Dermis microvascular lymphatic vessel endothelial cell (primary cell): Measurements from ENCODE around the gene ATP2B2. TPM values are rescaled to one million over a fixed set of nuclear protein-coding genes. Genes with fewer than 3 reads are reported as not detected.
A peak's percentile ranks its signal among the peaks of the same experiment; 100 is the strongest.

ENCODE experiments used
- DNase-seq, 2 donors: peaks; one replicate each; pipeline versions ENCODE4 v3.0.0 to v3.0.0-alpha.2; 2010; ENCODE audit warnings: low read depth in 2 of 2
- total RNA-seq: library from RNA; depleted of rRNA; stranded (reverse); fragments of >200 nt; gene quantifications from 2 replicates; pipeline ENCODE4 v1.2.1, GENCODE V29; 2014

The ATP2B2 gene
- total RNA-seq, 1 donor from 2014 or later, result not detected

DNA sequence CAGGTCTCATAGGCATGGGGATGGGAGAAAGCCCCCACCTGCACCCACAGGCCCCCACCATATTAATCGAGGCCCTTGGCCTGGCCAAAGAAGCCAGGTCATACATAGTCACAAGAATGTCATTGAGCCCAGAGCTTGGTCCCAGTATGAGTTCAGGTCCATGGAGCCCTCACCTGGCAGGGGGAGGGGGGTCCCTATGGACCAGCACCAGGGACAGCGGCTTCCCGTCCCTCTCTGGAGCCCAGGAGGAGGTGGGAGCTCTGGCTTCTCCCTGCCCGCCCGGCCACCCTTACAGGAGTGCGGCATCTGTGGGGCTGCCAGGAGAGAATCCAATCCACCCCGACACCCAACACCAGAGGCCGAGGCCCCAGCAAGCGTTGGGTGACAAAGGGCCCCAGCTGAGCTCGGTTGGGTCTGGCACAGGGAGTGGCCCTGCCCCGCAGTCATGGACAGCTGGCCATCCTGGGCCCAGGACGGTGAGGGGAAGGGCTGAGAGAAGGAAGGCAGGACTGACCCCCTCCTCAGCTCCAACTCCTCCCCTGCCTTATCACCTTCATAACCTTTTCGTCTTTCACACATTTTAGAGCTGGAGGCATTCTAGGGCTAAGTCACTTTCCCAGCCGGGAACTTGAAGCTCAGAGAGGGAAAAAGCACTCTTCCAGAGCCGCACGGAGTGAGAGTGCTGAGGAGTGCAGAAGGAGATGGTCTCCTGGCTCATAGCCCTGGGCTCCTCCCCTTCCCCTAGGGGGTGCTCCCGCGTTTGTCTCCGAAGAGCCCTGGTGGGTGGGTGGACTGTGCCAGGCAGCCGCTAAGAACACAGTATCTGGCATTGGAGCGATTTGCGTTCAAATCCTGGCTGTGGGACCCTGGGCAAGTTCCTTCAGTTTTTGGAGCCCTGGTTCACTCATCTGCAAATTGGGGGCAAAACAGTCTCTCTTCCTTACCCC lies 54.6 kb downstream of the ATP2B2 start:
- no peak for DNase-seq

DNA sequence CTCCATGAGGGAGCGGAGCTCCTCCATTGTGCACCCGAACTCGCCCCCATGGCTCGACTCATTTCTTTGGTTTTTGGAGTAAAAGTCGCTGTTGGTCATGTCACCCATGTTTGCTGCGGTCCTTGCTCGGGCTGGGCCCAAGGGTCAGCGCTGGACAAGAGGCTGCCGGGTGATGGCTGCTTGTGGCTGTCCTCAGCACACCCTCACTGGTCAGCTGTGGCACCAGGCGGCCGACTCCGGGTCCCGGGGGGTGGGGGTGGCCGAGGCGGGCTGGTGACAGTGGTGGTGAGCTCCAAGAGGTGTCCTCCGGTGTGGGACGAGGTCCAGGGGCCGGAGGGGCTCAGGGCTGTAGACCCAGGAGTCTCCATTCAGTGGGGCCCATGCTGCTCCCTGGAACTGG lies 56.0 kb downstream of the ATP2B2 start:
- DNase-seq, result no peak

DNA sequence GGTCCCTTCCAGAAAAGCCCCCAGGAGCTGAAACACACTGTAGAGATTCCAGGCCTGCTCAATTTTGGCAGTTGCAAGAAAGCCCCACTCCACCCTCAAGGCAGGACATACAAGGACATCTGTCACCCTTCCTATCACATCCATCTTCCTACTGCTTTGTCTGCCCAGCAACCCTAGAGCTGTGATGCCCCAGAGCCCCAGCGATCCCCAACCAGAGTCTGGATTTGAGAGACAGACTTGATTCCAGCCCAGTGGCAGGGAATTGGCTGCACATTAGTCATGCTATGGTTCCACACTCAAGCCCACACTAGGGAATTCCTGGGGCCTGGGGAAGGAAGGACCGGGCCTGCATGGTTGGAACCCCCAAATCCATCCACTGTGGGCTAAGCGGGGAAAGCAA lies 56.8 kb downstream of the ATP2B2 start:
- DNase-seq, result no peak

DNA sequence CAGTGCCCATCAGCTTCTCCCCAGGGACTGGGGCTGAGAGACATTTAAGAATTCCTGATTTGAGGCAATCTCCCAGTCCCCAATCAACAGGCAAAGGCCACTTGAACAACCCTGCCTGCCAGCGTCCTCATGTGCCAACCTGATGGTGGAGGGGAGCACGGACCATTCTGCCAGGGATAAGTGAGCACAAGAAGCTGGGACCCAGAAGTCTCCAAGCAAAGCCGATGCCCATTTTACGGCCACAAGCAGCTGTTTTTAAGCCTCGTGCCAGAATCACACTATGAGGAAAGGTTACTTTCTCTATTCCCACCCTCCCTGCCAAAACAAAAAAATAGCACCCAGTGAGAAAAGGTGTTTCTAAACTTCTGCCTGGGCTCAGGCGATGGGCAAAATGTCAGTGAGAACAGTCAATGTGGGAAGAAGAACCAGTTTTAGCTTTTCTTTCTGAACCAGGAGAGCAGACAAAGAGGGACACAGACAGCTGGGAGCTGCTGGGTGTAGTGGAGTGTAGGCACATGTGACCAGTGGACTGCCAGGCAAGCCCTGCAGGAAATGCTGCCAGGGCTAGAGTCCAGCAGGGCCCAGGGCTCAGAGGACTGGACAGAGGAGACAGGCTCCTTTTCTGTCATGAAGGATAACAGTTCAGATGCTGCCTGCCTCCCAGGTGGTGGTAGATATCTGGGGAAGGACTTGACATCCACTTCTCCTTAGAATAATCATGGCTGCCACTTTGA lies 57.7 kb downstream of the ATP2B2 start:
- DNase-seq, result no peak

DNA sequence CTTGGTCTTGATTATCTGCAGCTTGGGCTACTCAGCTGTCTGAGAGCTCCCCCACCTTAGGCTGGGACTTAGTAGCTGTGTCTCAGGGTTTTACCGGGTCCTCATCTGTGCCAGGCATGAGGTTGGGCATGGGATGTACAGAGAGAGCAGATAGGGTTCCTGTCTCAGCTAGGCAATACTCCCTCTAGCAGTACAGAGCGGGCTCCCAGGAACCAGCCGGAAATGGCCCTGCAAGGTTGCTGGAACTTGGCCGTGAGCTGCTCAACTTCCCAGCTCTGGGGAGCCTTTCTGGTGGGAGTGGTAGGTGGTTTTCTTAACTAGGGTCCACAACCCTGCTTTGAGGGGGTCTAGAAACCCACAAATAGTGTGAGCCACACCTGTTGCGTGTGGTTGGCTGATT lies 58.3 kb downstream of the ATP2B2 start:
- no peak for DNase-seq

DNA sequence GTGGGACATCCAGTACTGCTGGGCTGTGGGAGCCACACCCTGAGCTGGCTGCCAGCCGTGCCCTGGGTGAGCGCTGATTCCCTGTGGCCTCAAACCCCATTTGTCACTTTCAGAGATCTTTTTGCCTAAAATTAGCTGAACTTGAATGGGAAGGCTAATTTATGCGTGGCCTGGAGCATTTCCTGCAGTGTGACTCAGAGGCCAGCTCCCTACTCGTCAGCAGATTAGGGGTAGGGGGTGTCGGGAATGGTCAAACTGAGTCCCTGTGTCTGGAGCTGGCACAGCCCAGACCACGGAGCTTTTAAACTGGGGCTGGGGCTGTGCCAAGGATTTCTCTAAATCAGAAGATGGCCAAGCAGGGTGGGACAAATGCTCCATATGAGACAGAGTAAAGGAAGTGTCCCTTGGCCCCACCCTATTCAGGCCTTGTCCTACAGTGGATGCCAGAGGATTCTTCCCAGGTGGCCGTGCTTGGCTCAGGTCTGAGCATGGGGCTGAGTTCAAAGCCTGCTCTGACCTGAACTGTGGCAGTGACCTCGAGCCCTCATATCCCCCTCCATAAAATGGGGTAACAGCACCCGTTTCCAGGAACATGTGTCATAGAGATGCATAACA lies 59.7 kb downstream of the ATP2B2 start:
- no peak for DNase-seq

DNA sequence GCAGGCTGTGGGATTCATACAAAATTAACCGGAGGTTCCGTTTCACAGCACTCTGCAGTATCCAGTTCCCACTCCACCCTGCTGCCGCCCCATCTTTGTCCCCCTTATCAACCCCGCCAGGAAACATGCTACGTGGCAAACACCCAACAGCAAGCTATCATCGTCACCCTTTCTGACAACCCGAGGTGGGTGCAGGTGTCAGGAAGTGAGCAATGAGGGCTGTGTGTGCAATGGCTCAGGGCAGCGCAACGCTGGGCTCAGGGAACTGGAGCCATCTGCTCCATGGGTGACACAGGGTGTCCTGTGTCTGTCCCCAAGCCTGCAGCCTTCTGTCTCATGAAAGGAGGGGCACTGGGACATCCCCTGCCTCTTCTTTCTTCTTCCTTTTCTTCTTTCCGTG lies 60.9 kb downstream of the ATP2B2 start:
- no peak for DNase-seq

DNA sequence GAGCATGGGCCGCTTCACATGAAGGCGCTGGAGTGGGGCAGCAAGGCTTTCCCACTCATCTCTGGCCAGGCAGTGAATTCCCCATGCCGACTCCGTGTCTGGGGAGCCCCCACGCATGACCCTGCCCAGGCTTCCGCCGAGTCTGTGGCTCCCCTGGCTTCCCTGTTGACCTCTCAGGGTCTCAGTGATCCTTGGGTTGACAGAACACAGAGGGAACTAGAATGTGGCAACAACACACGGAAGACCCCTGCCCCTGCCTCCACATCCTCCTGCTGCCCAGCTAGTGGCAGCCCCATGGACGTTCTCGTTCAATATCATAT lies 61.3 kb downstream of the ATP2B2 start:
- no peak for DNase-seq

DNA sequence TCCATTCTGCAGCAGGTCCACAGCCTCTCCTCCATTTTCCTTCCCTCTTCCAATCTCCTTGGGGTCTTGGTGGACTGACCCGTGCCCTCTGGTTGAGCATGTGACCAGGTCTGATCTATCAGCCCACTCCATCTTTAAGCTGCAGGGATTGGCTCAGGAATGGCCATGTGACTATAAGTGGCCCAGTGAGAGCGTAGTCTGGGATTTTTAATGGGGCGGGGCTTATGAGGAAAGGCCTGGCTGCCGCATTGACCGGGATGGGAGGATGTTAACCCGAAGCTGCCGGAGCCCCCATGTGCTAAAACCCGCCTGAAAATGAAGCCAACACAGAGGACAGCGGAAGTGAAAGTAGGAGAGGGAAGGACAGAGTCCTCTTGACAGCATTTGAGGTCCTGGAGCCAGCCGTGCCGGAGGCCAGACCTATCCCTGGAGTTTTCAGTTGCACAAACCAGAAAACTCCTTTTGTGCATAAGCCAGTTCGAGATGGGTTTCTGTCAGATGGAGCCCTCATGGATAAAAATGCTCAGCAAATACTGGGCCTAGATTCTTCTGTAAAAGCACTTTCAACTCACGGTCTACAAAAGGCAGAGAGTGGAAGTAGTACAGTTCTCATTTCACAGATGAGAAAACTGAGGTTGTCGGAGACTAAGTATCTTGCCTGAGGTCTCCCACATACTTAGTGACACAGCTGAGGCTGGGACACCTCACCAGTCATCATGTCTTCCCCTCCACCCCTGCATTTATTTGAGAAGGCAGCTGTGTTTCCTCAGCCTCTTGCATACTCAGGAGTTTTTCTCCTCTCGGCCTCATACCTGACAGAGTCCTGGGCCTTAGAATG lies 61.9 kb downstream of the ATP2B2 start:
- DNase-seq, result no peak

DNA sequence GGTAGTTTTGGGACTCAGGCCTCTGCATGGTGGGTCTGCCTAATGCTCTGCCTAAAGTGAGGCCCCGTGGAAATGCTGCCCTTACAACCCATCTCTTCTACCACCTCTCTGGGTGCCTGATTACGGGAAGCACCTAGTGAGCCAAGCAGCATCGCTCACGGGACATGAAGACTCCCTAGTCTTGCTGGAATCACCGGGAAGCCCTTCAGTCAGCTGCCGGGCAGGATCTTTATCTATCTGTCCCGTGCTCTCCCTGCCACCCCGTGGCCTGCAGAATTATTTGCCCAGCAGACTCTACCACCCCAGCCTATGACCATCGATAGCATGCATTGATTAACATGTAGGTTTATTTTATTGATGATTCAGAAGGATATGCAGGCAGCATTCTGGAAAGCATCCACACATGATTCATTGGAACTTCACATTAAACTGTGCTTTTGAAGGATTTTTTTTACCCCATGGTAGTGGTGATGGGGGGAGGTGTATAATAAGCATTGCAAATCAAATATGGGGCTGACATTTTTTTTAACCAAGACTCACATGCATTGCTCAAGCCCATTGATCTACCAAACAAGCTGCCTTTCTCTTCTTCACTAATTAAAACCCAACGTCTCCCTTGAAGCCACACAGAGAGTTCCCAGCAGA lies 63.1 kb downstream of the ATP2B2 start:
- DNase-seq, result no peak

DNA sequence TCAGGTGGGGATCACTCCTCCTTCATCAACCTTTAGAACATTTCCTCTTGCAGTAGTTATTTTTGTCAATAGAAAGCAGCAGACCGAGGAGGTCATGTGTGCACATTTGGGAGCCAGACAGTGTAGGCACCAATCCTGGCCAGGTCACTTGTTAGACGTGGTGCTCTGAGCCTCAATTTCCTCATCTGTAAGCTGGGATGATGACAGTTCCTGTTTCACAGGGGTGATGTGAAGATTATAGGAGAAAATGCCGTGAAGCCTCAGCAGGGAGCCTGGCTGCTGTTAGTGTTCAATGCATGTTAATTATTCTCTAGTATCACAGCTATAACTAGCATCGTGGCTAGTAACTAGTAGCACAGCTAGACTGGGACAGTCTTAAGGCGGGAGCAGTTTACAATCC lies 64.7 kb downstream of the ATP2B2 start:
- DNase-seq, result no peak

DNA sequence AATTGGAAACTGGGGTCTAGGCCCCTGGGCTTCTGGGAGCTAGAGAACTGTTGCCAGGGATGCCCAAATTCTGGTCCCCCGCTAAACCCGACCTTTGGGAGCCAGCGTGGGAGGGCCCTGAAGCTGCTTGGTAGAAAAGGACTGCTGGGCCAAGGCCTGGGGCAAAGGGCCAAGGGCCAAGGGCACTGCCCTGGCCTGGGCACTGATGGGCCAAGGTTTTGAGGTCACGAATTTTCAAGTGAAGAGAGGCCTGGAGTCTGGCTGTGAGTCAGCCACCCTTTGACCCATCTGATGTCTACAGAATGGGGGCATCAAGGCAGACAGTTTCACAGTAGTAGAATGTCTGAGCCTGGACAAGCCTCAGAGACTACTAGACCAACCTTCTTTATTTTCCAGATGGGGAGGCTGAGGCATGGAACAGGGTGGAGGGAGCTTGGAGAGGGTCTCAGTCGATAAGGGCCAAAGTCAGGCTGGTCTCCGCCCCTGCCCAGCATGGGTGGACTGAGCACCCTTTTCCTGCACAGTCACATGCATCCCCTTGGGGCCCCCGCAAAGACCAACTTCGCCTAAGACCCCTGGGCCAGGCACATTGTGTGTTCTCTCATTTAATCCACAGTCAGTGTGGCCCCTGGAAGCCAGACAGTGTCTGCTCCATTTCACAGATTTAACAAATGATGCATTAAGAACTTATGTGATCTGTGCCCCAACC lies 66.3 kb downstream of the ATP2B2 start:
- no peak for DNase-seq

DNA sequence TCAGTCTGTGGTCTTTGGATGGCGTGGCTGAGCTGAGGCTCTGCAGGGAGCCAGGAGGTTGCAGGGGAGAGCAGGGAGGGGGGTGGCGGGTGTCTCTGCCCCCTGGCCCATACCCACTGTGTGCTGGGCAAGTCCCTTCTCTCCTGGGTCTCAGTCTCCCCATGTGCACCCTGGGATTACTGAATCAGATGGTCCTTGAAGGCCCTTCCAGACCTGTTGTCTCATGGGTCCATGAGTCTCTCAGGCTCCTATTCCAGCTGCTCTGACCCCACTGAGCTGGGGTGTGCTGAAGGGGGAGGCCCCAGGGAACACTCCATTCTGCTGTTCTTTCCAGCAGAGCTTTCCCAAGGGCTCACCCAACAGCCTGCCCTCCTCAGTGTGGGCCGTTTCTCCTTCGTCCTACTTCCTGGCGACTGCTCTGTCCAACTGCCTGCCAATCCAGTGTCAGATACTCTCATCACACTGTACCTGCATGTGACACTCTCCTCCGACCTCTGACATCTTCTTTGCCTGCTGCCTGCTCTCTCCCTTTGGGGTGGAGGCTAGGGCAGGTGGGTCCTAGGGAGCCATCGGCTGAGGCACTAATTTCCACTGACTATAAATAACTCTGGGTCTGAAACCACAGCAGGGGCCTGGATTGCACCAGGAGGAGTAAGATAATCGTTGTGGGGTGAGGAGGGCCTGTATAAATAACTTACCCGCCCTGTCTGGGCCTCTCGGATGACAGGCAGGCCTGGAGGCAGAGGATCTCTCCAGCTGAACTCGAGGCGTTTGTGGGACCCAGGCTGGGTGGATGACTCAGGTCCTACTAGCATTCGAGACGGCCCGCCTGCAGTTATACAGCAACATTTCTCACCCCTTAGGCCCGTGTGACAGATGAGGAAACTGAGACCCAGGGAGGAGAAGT lies 67.1 kb downstream of the ATP2B2 start:
- no peak for DNase-seq

DNA sequence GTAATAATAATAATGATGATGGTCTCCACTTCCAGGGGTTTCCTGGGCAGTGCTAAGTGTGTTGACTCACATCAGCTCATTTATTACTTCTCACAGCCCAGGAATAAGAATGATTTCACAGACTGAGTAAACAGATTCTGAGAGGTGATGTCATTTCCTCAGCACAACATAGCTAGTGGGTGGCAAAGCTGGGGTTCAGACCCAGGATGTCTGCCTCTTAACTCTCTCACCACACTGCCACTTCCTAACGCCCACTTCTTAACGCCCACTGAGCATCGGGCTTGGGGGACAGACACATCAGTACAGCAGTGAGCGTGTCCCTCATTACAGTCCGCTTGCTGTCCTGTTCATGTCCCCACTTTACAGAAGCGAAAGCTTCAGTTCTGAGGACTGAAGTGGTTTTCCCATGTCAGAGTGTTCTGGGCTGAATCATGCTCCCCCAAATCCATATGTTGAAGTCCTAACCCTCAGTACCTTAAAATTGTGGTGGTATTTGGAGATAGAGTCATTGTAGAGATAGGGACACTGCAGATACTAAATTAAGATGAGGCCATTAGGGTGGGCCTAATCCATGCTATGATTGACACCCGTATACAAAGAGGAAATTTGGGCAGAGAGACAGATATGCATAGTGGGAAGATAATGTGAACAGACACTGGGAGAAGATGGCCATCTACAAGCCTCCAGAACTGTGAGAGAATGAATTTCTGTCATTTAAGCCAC lies 68.0 kb downstream of the ATP2B2 start:
- DNase-seq, result peak in 1 of 2 donors; percentile 46

DNA sequence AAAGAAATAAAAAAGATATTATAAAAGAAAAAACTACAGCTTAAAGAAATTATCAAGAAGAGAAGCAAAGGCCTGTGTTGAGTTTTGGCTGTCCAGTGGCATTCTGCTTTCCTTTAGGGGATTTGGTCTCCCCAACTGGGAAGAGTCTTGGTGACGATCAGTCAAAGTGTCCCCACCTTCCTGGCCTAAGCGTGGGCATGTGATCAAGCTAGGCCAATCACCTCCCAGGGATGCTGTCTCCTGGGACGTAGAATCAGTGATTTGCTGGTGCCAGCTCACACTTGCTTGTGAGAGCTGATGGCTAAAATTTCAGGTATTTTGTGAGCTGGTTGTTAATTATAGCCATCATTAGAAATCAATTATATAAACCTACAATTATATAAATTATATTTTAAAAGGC lies 69.5 kb downstream of the ATP2B2 start:
- DNase-seq, result no peak

DNA sequence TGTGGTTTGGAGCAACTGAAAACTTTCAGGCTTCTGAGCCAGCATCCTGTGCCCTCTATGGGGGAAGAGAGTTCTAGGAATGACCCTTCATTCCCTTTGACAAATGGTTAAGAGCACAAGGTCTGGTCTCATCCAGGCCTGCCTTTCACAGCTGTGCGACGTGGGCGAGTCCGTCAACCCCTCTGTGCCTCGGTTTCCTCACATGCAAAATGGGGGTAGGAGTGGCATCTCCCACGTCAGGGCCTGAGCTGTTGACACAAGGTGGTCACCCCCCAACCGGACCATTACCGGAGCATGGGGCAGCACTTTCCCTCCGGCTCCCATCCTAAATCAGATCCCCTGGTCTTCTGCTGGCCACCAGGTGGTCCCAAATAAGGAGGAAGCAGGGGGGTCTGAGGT lies 70.4 kb downstream of the ATP2B2 start:
- no peak for DNase-seq

DNA sequence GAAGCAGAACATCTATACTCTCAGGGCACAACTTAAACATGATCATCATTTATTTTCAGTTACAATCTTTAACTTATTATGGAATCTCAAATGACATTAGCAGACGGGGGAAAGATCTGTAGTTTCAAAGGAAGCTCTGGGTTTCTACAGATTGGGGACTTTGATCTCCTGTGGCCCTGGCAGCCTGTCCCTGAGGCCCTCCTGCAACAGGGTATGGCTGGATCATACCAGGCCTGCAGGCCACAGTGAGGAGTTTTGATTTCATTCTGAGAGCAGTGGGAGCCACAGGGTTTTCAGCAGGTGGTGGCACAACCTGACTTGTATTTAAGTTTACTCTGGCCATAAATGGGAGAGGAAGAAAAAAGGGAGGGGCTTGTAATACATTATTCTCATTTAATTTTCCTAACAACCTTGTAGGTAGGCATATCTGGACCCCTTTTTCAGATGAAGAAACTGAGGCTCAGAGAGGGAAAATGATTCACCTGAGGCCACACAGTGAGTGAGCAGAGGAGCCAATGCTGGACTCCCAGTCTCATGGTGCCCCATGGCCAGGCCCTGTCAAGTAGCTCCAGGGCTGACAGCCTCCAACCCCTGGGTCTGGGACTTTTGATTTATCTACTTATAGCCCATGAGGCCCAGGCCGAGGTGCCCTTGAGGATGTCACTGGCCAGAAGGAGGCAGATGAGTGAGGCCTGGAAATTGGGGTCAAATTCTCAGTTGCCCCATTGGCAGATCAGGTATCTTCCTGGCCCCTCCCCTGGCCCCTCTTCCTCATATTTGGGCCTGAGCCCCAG lies 71.0 kb downstream of the ATP2B2 start:
- DNase-seq, result no peak

DNA sequence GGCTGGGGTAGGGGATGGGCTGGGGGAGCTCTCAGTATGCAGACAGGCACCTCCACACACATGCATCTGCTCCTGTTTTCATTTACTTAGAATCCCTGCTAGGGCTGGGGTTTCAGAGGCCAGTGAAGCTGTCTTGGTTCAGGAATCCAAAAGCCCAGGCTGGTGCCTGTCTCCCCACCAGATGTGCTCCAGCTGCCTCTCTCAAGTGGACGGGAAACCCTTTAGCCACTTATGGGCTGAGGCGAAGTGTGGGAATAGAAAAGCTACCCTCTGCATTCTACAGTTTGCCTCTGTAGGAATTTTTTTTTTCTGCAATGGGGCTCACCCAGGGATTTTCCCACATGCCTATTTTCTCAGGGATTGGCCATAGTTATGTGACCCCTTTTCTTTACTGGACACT lies 72.5 kb downstream of the ATP2B2 start:
- no peak for DNase-seq
